Stromal cell of bone marrow (primary cell): ENCODE data around the gene RDH13.

ENCODE experiments used
- DNase-seq: peaks from one replicate; pipeline ENCODE4 v3.0.0-alpha.2; 2012; ENCODE audit warnings: low read depth

Gene RDH13

GRCh38 chr19:55091955-55092354 lies 29.0 kb upstream of the RDH13 start:
- DNase-seq: no peak

GRCh38 chr19:55091126-55091910 lies 28.4 kb upstream of the RDH13 start:
- DNase-seq: no peak

- DNase-seq: no peak
Observed at GRCh38 chr19:55090564-55090963, 27.6 kb upstream of the RDH13 start.

- no peak for DNase-seq
Observed at GRCh38 chr19:55089342-55089944, 26.5 kb upstream of the RDH13 start.

- peak; percentile 29 for DNase-seq
Observed at GRCh38 chr19:55088543-55089341, 25.8 kb upstream of the RDH13 start.

- DNase-seq: no peak
Observed at GRCh38 chr19:55088021-55088451, 25.1 kb upstream of the RDH13 start.

GRCh38 chr19:55087542-55087901 lies 24.6 kb upstream of the RDH13 start:
- DNase-seq: no peak

GRCh38 chr19:55086730-55087541 lies 24.0 kb upstream of the RDH13 start:
- peak; percentile 80 for DNase-seq

- DNase-seq: no peak
Observed at GRCh38 chr19:55085923-55086715, 23.2 kb upstream of the RDH13 start.

- no peak for DNase-seq
Observed at GRCh38 chr19:55084416-55084815, 21.5 kb upstream of the RDH13 start.

GRCh38 chr19:55083004-55083850 lies 20.3 kb upstream of the RDH13 start:
- DNase-seq: no peak

- DNase-seq: no peak
Observed at GRCh38 chr19:55082020-55082851, 19.3 kb upstream of the RDH13 start.

- DNase-seq: no peak
Observed at GRCh38 chr19:55081770-55082019, 18.7 kb upstream of the RDH13 start.

- DNase-seq: no peak
Observed at GRCh38 chr19:55080968-55081769, 18.2 kb upstream of the RDH13 start.

GRCh38 chr19:55080121-55080967 lies 17.4 kb upstream of the RDH13 start:
- no peak for DNase-seq

GRCh38 chr19:55079400-55080038 lies 16.6 kb upstream of the RDH13 start:
- no peak for DNase-seq

- DNase-seq: no peak
Observed at GRCh38 chr19:55078996-55079395, 16.0 kb upstream of the RDH13 start.
